ENCODE results near the gene INPP5A. TPM values are rescaled to one million over a fixed set of nuclear protein-coding genes. Genes with fewer than 3 reads are reported as not detected.

The INPP5A gene
- total and polyA plus RNA-seq, 2 of the 13 experiments (the other 11 are each of a cell fraction or from before 2014, with no cell fraction given) = 17.5 to 37.9 TPM

GRCh38 chr10:132537684-132538001, at the start of gene INPP5A (continued):
- TF ChIP-seq RBFOX2 (IDR thresholded peaks at IDR 0.05; ENCODE audit: low read depth, low read length) (peak; percentile 56; the same call in 1 of the 2 replicates), SP140L (CRISPR knock-in tag; IDR thresholded peaks at IDR 0.05; ENCODE audit: borderline replicate concordance) (no peak), NFE2 (CRISPR knock-in tag; IDR thresholded peaks at IDR 0.05) (no peak)

DNA sequence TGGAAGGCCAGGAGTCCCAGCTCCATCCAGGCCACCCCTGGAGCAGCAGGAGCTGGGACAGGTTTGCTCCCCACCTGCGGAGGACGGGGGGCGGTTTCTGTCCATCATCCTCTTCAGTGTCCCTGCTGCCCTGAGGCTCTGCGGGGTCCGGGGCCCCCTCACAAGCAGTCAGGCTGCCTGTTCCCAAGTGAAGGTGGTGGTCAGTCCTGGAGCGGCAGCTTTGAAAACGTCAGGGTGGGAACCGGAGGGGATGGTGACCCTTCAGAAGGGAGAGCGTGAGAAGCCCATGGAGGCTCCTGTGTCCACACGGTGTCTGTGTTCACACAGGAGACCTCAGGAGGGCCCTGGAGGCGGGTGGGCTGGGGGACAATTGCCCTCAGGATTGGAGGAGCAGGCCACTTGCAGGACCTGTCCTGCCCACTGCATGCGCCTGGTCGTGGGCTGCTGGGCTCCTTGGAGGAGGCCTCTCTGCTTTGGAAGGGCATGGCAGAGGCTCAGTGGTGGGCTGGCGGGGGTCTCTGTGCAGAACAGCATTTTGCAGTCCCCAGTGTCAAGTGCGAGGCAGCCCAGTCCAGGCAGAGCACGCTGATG, 49.3 kb upstream of the INPP5A start:
- in situ Hi-C loops (cut with HindIII; ENCODE audit: extremely low pct_ligation_motif_present, low pct_unique_long_range_greater_than_20kb) = no loop called here
- ChIA-PET CTCF (ENCODE audit: low intra/inter-chr PET ratio, low total read pairs) (no interaction called here), POLR2A (no interaction called here)
- FAIRE-seq = no peak
- no peak for TF ChIP-seq PCBP1 (IDR thresholded peaks at IDR 0.05; ENCODE audit: borderline replicate concordance, low read depth, low read length)
- no peak for DNase-seq (ENCODE audit: low spot score)
- Histone ChIP-seq H3K27ac (ENCODE audit: extremely low read length, insufficient read depth, low read length) (no peak overlapping the region), H3K4me1 (ENCODE audit: insufficient read depth, low read length) (no peaks in the 10 kb centered on the region), H3K9ac (ENCODE audit: insufficient read depth, low read depth, low read length) (no peak overlapping the region), H3K4me3 (replicated peaks in 1 of 3; ENCODE audit: insufficient read depth in 1 of 3, low read depth in 2 of 3, low read length in 3 of 3) (no peak overlapping the region), H4K20me1 (ENCODE audit: insufficient read depth, low read length) (no peaks in the 10 kb centered on the region), H3K27me3 (ENCODE audit: control insufficient read depth in 1 of 2, insufficient read depth in 2 of 2, low read length in 2 of 2) (peaks cover 18 to 61% of the 10 kb centered on the region in 2 experiments), H3K9me3 (ENCODE audit: low read length) (no peaks in the 10 kb centered on the region), H3K79me2 (ENCODE audit: insufficient read depth, low read length) (no peaks in the 10 kb centered on the region), H3K4me2 (ENCODE audit: low read depth, low read length) (no peak overlapping the region), H2AFZ (ENCODE audit: low read length) (no peak overlapping the region), H3K36me3 (replicated peaks in 1 of 2; ENCODE audit: control insufficient read depth in 1 of 2, insufficient read depth in 2 of 2, low read length in 2 of 2) (no peaks in the 10 kb centered on the region)
- BruUV-seq (replicated peaks) = no TSS peak
- ATAC-seq = no peak; the same call in 2 of the 3 replicates
- 65% methylated on average over 5 of the region's 16 CpGs for WGBS (ENCODE audit: low lambda C conversion rate)
- intact Hi-C loops (cut with micrococcal nuclease; ENCODE audit: unreplicated experiment) = no loop called here

GRCh38 chr10:132489053-132489703, 48.4 kb upstream of the INPP5A start:
- no peak for FAIRE-seq
- no TSS peak for BruUV-seq (replicated peaks)
- CTCF ChIA-PET (ENCODE audit: low intra/inter-chr PET ratio, low total read pairs) = no interaction called here
- no peaks in the 10 kb centered on the region for H3K79me2 ChIP-seq (ENCODE audit: insufficient read depth, low read length)
- intact Hi-C loops (cut with micrococcal nuclease; ENCODE audit: unreplicated experiment) (no loop called here), in situ Hi-C loops (cut with HindIII; ENCODE audit: extremely low pct_ligation_motif_present, low pct_unique_long_range_greater_than_20kb) (no loop called here)
- H3K9me3 ChIP-seq (ENCODE audit: low read length) = no peaks in the 10 kb centered on the region
- ATAC-seq = no peak
- no peaks in the 10 kb centered on the region for H4K20me1 ChIP-seq (ENCODE audit: insufficient read depth, low read length)
- no peak overlapping the region for H3K4me2 ChIP-seq (ENCODE audit: low read depth, low read length)
- no peaks in the 10 kb centered on the region for H3K36me3 ChIP-seq (replicated peaks in 1 of 2; ENCODE audit: control insufficient read depth in 1 of 2, insufficient read depth in 2 of 2, low read length in 2 of 2)
- H3K9ac ChIP-seq (ENCODE audit: insufficient read depth, low read depth, low read length) = no peak overlapping the region
- H3K4me1 ChIP-seq (ENCODE audit: insufficient read depth, low read length) = no peaks in the 10 kb centered on the region
- no peak for DNase-seq (ENCODE audit: low spot score)
- WGBS (ENCODE audit: low lambda C conversion rate) = 45% methylated on average over 18 of the region's 21 CpGs
- POLR2A ChIA-PET = interaction anchor here (1.2 kb wide), 1 partner anchor 29 kb away, joined by 3 read pairs; no protein-coding TSS in a partner anchor
- no peak overlapping the region for H3K27ac ChIP-seq (ENCODE audit: extremely low read length, insufficient read depth, low read length)
- no peak overlapping the region for H2AFZ ChIP-seq (ENCODE audit: low read length)
- H3K27me3 ChIP-seq (ENCODE audit: control insufficient read depth in 1 of 2, insufficient read depth in 2 of 2, low read length in 2 of 2) = peaks cover 18 to 63% of the 10 kb centered on the region in 2 experiments
- no peak overlapping the region for H3K4me3 ChIP-seq (replicated peaks in 1 of 3; ENCODE audit: insufficient read depth in 1 of 3, low read depth in 2 of 3, low read length in 3 of 3)
- TF ChIP-seq, protein P1, sequence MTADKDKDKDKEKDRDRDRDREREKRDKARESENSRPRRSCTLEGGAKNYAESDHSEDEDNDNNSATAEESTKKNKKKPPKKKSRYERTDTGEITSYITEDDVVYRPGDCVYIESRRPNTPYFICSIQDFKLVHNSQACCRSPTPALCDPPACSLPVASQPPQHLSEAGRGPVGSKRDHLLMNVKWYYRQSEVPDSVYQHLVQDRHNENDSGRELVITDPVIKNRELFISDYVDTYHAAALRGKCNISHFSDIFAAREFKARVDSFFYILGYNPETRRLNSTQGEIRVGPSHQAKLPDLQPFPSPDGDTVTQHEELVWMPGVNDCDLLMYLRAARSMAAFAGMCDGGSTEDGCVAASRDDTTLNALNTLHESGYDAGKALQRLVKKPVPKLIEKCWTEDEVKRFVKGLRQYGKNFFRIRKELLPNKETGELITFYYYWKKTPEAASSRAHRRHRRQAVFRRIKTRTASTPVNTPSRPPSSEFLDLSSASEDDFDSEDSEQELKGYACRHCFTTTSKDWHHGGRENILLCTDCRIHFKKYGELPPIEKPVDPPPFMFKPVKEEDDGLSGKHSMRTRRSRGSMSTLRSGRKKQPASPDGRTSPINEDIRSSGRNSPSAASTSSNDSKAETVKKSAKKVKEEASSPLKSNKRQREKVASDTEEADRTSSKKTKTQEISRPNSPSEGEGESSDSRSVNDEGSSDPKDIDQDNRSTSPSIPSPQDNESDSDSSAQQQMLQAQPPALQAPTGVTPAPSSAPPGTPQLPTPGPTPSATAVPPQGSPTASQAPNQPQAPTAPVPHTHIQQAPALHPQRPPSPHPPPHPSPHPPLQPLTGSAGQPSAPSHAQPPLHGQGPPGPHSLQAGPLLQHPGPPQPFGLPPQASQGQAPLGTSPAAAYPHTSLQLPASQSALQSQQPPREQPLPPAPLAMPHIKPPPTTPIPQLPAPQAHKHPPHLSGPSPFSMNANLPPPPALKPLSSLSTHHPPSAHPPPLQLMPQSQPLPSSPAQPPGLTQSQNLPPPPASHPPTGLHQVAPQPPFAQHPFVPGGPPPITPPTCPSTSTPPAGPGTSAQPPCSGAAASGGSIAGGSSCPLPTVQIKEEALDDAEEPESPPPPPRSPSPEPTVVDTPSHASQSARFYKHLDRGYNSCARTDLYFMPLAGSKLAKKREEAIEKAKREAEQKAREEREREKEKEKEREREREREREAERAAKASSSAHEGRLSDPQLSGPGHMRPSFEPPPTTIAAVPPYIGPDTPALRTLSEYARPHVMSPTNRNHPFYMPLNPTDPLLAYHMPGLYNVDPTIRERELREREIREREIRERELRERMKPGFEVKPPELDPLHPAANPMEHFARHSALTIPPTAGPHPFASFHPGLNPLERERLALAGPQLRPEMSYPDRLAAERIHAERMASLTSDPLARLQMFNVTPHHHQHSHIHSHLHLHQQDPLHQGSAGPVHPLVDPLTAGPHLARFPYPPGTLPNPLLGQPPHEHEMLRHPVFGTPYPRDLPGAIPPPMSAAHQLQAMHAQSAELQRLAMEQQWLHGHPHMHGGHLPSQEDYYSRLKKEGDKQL (CRISPR knock-in tag; IDR thresholded peaks at IDR 0.05; ENCODE audit: low read depth) = no peak
- TF ChIP-seq, protein P2, sequence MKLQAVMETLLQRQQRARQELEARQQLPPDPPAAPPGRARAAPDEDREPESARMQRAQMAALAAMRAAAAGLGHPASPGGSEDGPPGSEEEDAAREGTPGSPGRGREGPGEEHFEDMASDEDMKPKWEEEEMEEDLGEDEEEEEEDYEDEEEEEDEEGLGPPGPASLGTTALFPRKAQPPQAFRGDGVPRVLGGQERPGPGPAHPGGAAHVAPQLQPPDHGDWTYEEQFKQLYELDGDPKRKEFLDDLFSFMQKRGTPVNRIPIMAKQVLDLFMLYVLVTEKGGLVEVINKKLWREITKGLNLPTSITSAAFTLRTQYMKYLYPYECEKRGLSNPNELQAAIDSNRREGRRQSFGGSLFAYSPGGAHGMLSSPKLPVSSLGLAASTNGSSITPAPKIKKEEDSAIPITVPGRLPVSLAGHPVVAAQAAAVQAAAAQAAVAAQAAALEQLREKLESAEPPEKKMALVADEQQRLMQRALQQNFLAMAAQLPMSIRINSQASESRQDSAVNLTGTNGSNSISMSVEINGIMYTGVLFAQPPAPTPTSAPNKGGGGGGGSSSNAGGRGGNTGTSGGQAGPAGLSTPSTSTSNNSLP (IDR thresholded peaks at IDR 0.05; ENCODE audit: low read depth, low read length) = no peak
- no peak for TF ChIP-seq ZMYM3 (CRISPR knock-in tag; IDR thresholded peaks at IDR 0.05)

Measured in HepG2 (cell line).